Upper lobe of left lung (tissue), 6 donors: ENCODE measurements around the gene KATNB1. TPM values are rescaled to one million over a fixed set of nuclear protein-coding genes. Genes with fewer than 3 reads are reported as not detected.
A peak's percentile ranks its signal among the peaks of the same experiment; 100 is the strongest.

Source experiments
- ATAC-seq, 2 donors: fragments of 200-7000 bp; cut with Tn5 transposase; one replicate each; pipeline ENCODE4 v1.9.1; 2022; ENCODE audit warnings: mild to moderate bottlenecking in 2 of 2, moderate library complexity in 2 of 2; ENCODE audit not compliant: low FRiP score in 2 of 2
- DNase-seq, 2 donors: peaks; one replicate each; pipeline ENCODE4 v3.0.0-alpha.2; 2019 to 2020
- H3K27ac ChIP-seq, 4 donors: fragments of 200-600 bp; sonication (generic); one replicate each; pipeline ENCODE4 v1.5.1; 2016 to 2019
- H3K27me3 ChIP-seq, 4 donors: fragments of 200-600 bp; sonication (generic); one replicate each; pipeline ENCODE4 v1.5.1; 2017 to 2019
- H3K36me3 ChIP-seq, 4 donors: fragments of 200-600 bp; sonication (generic); one replicate each; pipeline ENCODE4 v1.5.1; 2016 to 2019
- H3K4me1 ChIP-seq, 4 donors: fragments of 200-600 bp; sonication (generic); one replicate each; pipeline ENCODE4 v1.5.1; 2018 to 2019
- H3K4me3 ChIP-seq, 4 donors: fragments of 200-600 bp; sonication (generic); one replicate each; pipeline ENCODE4 v1.5.1; 2017 to 2019; ENCODE audit warnings: mild to moderate bottlenecking in 2 of 4, moderate library complexity in 1 of 4
- H3K9me3 ChIP-seq, 4 donors: fragments of 200-600 bp; sonication (generic); one replicate each; pipeline ENCODE4 v1.5.1; 2018 to 2019
- EP300 ChIP-seq, 4 donors: sonication (generic); formaldehyde crosslinking; IDR thresholded peaks; one replicate each; pipeline ENCODE4 v1.5.1; 2017; ENCODE audit warnings: antibody characterized with exemption in 4 of 4, control low read depth in 2 of 4
- POLR2A ChIP-seq, 4 donors: fragments of 450-650 bp; IDR thresholded peaks; one replicate each; pipeline ENCODE4 v1.5.1; 2016 to 2017; ENCODE audit warnings: antibody characterized with exemption in 4 of 4, mild to moderate bottlenecking in 2 of 4
- POLR2AphosphoS5 ChIP-seq, 2 donors: sonication (generic); formaldehyde crosslinking; IDR thresholded peaks; one replicate each; pipeline ENCODE4 v1.5.1; 2017; ENCODE audit warnings: antibody characterized with exemption in 2 of 2
- WGBS, 2 donors: methylation state at CpG; one replicate each; pipeline ENCODE4 v1.1.5; 2017 to 2018; 5-methylcytosine and 5-hydroxymethylcytosine counted together
- small RNA-seq, 4 donors: library from RNA; depleted of rRNA; stranded (forward); fragments of <200 nt; gene quantifications; one replicate each; pipeline ENCODE3, GENCODE V24; 2016
- total RNA-seq, 6 donors: library from RNA; depleted of rRNA in 4 of 6; stranded (reverse); fragments of >200 nt in 4 of 6; gene quantifications; one replicate each; pipeline versions ENCODE4 v1.1.0 to v1.2.1, GENCODE V29; 2016 to 2021
- TF ChIP-seq, protein P1 (sequence below), 6 experiments: fragments of 450-650 bp in 4 of 6; fragments of 200-600 bp in 2 of 6; sonication (generic) in 2 of 6; IDR thresholded peaks; one replicate each; pipeline ENCODE4 v1.5.1; 2016 to 2019; ENCODE audit warnings: antibody characterized with exemption in 6 of 6
- donor health status: DM: no; HTN: no; CAD: no; lungs with moderate emphysema.
- donor health status: DM: no; HTN: yes; CAD: no; lungs with severe emphysema.

Gene KATNB1
- total RNA-seq, 6 donors from 2014 or later, result 19.6 to 26.6 (median 21.5) TPM

DNA sequence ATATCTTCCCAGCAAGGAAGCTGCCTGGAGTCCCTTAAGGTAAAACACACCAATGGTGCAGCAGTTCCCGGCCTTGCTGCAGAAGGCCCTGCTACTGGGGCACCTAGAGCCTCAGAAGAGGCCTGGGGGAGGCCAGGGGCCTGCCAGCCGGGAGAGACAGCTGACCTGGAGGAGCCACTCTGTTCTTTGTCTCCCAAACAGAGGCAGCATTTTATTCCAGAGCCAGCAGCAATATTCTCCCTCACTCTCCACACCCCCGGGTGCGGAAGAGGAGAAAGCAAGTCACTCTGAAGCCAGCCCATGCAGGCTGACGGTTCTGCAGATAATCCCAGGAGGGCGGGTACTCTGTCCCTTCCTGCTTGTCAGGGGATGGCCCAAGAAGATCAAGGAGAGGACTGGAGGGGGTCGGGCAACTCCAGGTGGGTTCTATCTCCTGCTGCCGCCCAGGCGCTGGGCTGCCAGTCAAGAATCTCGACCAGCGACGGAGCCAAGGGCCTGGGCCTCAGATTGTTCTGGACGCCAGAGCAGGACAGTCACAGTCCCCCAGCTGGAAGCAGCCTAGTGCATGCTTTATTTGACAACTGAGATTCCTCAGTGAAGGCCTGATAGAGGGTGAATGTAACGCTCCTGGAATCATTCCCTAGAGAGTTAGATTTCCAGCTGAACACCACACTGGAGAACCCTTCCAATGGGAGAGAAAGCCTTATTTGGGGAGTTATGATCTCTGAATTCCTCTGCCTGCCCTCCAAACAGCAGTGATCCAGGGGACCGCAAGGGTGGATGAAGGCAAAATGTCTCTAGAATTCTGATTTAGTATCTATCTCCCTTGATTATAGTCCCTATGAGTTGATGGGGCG lies 67.8 kb downstream of the KATNB1 start:
- peak overlapping the region; percentile 61 to 95 (median 91) for H3K27ac ChIP-seq

DNA sequence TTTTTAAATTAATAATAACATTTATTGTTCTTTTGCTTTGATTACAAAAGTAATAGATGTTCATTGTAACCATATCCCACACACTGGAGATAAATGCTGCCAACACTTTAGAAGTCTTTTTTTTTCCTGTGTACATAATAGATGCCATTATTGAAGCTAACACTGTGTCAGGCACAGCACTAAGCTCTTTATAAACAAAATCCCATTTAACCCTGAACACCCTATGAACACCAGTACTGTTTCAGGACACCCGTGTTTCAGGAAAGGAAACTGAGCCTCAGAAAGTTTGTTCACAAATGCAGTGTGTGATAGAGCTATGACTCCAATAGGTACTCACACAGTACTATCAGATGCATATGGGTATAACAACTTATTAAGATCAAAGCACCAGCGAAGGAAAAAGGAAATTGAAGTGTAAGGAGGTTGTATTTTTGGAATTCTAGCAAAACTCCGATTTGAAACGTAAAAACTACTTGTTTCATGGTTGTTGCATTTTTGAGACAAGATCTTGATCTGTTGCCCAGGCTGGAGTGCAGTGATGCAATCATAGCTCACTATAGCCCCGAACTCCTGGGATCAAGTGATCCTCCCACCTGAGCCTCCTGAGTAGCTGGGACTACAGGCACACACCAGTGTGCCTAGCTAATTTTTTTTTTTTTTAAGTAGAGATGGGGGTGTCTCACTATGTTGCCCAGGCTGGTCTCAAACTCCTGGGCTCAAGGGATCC lies 68.7 kb downstream of the KATNB1 start:
- H3K4me3 ChIP-seq, result no peak overlapping the region
- H3K36me3 ChIP-seq, result no peaks in the 10 kb centered on the region
- ATAC-seq (no peak), DNase-seq (no peak)
- no peaks in the 10 kb centered on the region for H3K27me3 ChIP-seq
- H3K4me1 ChIP-seq, result peaks cover 60 to 70% (median 63%) of the 10 kb centered on the region in 4 donors
- H3K9me3 ChIP-seq, result no peaks in the 10 kb centered on the region
- 51 to 53% methylated on average over 5 of the region's 5 CpGs for WGBS, 2 donors
- TF ChIP-seq POLR2A (IDR thresholded peaks at IDR 0.05) (no peak), POLR2AphosphoS5 (IDR thresholded peaks at IDR 0.05) (no peak), EP300 (IDR thresholded peaks at IDR 0.05) (no peak)
- TF ChIP-seq, protein P1, sequence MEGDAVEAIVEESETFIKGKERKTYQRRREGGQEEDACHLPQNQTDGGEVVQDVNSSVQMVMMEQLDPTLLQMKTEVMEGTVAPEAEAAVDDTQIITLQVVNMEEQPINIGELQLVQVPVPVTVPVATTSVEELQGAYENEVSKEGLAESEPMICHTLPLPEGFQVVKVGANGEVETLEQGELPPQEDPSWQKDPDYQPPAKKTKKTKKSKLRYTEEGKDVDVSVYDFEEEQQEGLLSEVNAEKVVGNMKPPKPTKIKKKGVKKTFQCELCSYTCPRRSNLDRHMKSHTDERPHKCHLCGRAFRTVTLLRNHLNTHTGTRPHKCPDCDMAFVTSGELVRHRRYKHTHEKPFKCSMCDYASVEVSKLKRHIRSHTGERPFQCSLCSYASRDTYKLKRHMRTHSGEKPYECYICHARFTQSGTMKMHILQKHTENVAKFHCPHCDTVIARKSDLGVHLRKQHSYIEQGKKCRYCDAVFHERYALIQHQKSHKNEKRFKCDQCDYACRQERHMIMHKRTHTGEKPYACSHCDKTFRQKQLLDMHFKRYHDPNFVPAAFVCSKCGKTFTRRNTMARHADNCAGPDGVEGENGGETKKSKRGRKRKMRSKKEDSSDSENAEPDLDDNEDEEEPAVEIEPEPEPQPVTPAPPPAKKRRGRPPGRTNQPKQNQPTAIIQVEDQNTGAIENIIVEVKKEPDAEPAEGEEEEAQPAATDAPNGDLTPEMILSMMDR (IDR thresholded peaks at IDR 0.05), result no peak
- peak overlapping the region; percentile 61 to 95 (median 91) for H3K27ac ChIP-seq

More for the DNA sequence above, 67.8 kb downstream of the KATNB1 start:
- 77 to 81% methylated on average over 11 to 16 of the region's 16 CpGs for WGBS, 2 donors
- no peak for TF ChIP-seq POLR2A (IDR thresholded peaks at IDR 0.05)
- TF ChIP-seq EP300 (IDR thresholded peaks at IDR 0.05), result no peak
- TF ChIP-seq, protein P1 (IDR thresholded peaks at IDR 0.05), result no peak
- no peak for TF ChIP-seq POLR2AphosphoS5 (IDR thresholded peaks at IDR 0.05)
- H3K27me3 ChIP-seq, result no peaks in the 10 kb centered on the region
- no peaks in the 10 kb centered on the region for H3K36me3 ChIP-seq
- peak overlapping the region in 1 of 4 donors; percentile 69 for H3K4me3 ChIP-seq
- DNase-seq, result no peak
- peaks cover 56 to 70% (median 64%) of the 10 kb centered on the region in 4 donors for H3K4me1 ChIP-seq
- no peak for ATAC-seq
- H3K9me3 ChIP-seq, result no peaks in the 10 kb centered on the region

DNA sequence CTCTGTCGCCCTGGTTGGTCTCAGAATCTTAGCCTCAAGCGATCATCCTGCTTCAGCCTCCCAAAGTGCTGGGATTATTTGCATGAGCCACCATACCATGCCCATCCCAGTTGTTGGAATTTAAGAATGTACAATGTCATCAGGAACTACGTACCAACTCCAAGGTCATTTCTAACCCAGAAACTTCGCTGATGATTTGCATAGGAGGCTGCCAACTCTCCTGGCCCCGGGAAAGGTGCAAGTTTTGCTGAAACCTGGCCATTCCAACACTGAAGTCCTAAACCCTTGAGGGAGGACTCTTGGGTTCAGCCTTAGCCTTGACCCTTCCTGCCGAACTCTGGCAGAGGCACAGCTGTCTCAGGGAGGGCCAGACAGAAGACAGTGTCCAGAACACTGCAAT lies 69.6 kb downstream of the KATNB1 start:
- H3K4me3 ChIP-seq, result no peak overlapping the region
- 72 to 77% methylated on average over 6 of the region's 6 CpGs for WGBS, 2 donors
- no peak for DNase-seq
- no peak for ATAC-seq
- peak overlapping the region in 1 of 4 donors; percentile 23 for H3K27ac ChIP-seq
- no peaks in the 10 kb centered on the region for H3K27me3 ChIP-seq
- peaks cover 56 to 69% (median 62%) of the 10 kb centered on the region in 4 donors for H3K4me1 ChIP-seq
- no peaks in the 10 kb centered on the region for H3K9me3 ChIP-seq
- H3K36me3 ChIP-seq, result no peaks in the 10 kb centered on the region
- TF ChIP-seq EP300 (IDR thresholded peaks at IDR 0.05) (no peak), POLR2A (IDR thresholded peaks at IDR 0.05) (no peak), POLR2AphosphoS5 (IDR thresholded peaks at IDR 0.05) (no peak)
- TF ChIP-seq, protein P1 (IDR thresholded peaks at IDR 0.05), result no peak

Small RNA genes lying within 50 kb of the gene (small RNA-seq; reads per million reads assigned to genes)
- 0.25 to 0.77 (median 0.52) reads per million in 4 donors for gene MIR6772

Other genes starting within 250 kb of the KATNB1 start
- gene DOK4, start 249.3 kb upstream of the KATNB1 start, total RNA-seq, result 10 to 100 TPM; 36.7 to 87.3 (median 54.1) TPM
- gene CCDC102A, start 199.2 kb upstream of the KATNB1 start, total RNA-seq, result 10 to 100 TPM in 5 of 6 donors, 1 to 10 TPM in 1; 8.2 to 41.9 (median 16.5) TPM
- 1 to 10 TPM in 3 of 6 donors, under 1 TPM in 3; 0.76 to 1.8 (median 0.92) TPM for gene ADGRG5, start 193.1 kb upstream of the KATNB1 start, total RNA-seq
- gene ADGRG1, start 107.1 kb upstream of the KATNB1 start, total RNA-seq, result 10 to 100 TPM; 34.6 to 89.3 (median 40.4) TPM
- 10 to 100 TPM in 2 of 6 donors, 1 to 10 TPM in 4; 3.1 to 17.2 (median 8.4) TPM for gene ADGRG3, start 67.5 kb upstream of the KATNB1 start, total RNA-seq
- 10 to 100 TPM in 2 of 6 donors, 1 to 10 TPM in 4; 1.2 to 15.9 (median 7.8) TPM for gene DRC7, start 41.0 kb upstream of the KATNB1 start, total RNA-seq
- 100 to 1,000 TPM in 4 of 6 donors, 10 to 100 TPM in 2; 82.6 to 340 (median 110) TPM for gene KIFC3, start 66.7 kb downstream of the KATNB1 start, total RNA-seq
- under 1 TPM in 2 of 6 donors, not detected in 4; 0.06 to 0.39 TPM for gene CNGB1, start 235.4 kb downstream of the KATNB1 start, total RNA-seq